GM23248 (cell line): ENCODE measurements around the gene EXD3. TPM values are rescaled to one million over a fixed set of nuclear protein-coding genes. Genes with fewer than 3 reads are reported as not detected.

Experiments used
- microRNA-seq: library from miRNA; unstranded; fragments of <30 nt; microRNA quantifications from one replicate; pipeline ENCODE4, GENCODE V29; 2016; ENCODE audit warnings: borderline number of aligned reads
- polyA plus RNA-seq: library from polyadenylated mRNA; unstranded; fragments of >200 nt; fragmentation: Nextera tagmentation; extraction: Ambion mirVana; gene quantifications from 2 replicates; pipeline ENCODE4 v1.2.1, GENCODE V29; 2016
- total RNA-seq: library from RNA; depleted of rRNA; stranded (reverse); fragments of >200 nt; shearing (Covaris generic); gene quantifications from 2 replicates; pipeline ENCODE4 v1.2.3, GENCODE V29; 2014; rRNA removed

The EXD3 gene
- total and polyA plus RNA-seq, 2 experiments from 2014 or later, result 10.1 to 11.6 TPM

Small RNA genes within 50 kb of the gene (microRNA-seq; reads per million reads assigned to microRNA genes)
- 2.0 reads per million for gene MIR7114

Other genes starting within 250 kb of the EXD3 start
- 24.0 and 28.8 TPM in 2 replicates for gene ANAPC2, start 234.6 kb downstream of the EXD3 start, total RNA-seq
- gene ANAPC2, start 234.6 kb downstream of the EXD3 start, polyA plus RNA-seq, result 12.0 and 13.6 TPM in 2 replicates
- 73.1 and 105 TPM in 2 replicates for gene SSNA1, start 234.5 kb downstream of the EXD3 start, total RNA-seq
- gene SSNA1, start 234.5 kb downstream of the EXD3 start, polyA plus RNA-seq, result 93.1 and 100 TPM in 2 replicates
- 7.8 and 14.3 TPM in 2 replicates for gene TPRN, start 222.4 kb downstream of the EXD3 start, total RNA-seq
- 1.7 and 2.2 TPM in 2 replicates for gene TPRN, start 222.4 kb downstream of the EXD3 start, polyA plus RNA-seq
- 44.3 and 52.9 TPM in 2 replicates for gene TMEM203, start 217.5 kb downstream of the EXD3 start, total RNA-seq
- 46.9 and 48.6 TPM in 2 replicates for gene TMEM203, start 217.5 kb downstream of the EXD3 start, polyA plus RNA-seq
- 12.1 and 12.4 TPM in 2 replicates for gene NDOR1, start 217.5 kb downstream of the EXD3 start, total RNA-seq
- gene NDOR1, start 217.5 kb downstream of the EXD3 start, polyA plus RNA-seq, result 7.7 and 8.5 TPM in 2 replicates
- gene RNF208, start 200.9 kb downstream of the EXD3 start, total RNA-seq, result 0.65 TPM in 1 of 2 replicates, not detected in the other
- 0.29 and 0.34 TPM in 2 replicates for gene RNF208, start 200.9 kb downstream of the EXD3 start, polyA plus RNA-seq
- gene CYSRT1, start 198.0 kb downstream of the EXD3 start, total RNA-seq, result 0.43 TPM in 1 of 2 replicates, not detected in the other
- 0.24 and 0.75 TPM in 2 replicates for gene CYSRT1, start 198.0 kb downstream of the EXD3 start, polyA plus RNA-seq
- gene RNF224, start 195.7 kb downstream of the EXD3 start, total RNA-seq, result not detected in 2 replicates
- gene RNF224, start 195.7 kb downstream of the EXD3 start, polyA plus RNA-seq, result not detected in 2 replicates
- gene SLC34A3, start 192.3 kb downstream of the EXD3 start, total RNA-seq, result not detected in 2 replicates
- not detected in 2 replicates for gene SLC34A3, start 192.3 kb downstream of the EXD3 start, polyA plus RNA-seq
- 148 and 159 TPM in 2 replicates for gene TUBB4B, start 181.9 kb downstream of the EXD3 start, total RNA-seq
- gene TUBB4B, start 181.9 kb downstream of the EXD3 start, polyA plus RNA-seq, result 373 and 391 TPM in 2 replicates
- gene STPG3, start 171.9 kb downstream of the EXD3 start, total RNA-seq, result not detected in 2 replicates
- gene STPG3, start 171.9 kb downstream of the EXD3 start, polyA plus RNA-seq, result not detected in 2 replicates
- 65.0 and 69.6 TPM in 2 replicates for gene NELFB, start 167.8 kb downstream of the EXD3 start, total RNA-seq
- gene NELFB, start 167.8 kb downstream of the EXD3 start, polyA plus RNA-seq, result 34.4 and 38.5 TPM in 2 replicates
- 25.8 and 29.6 TPM in 2 replicates for gene TOR4A, start 145.4 kb downstream of the EXD3 start, total RNA-seq
- 4.1 and 5.0 TPM in 2 replicates for gene TOR4A, start 145.4 kb downstream of the EXD3 start, polyA plus RNA-seq
- 0.32 TPM in 1 of 2 replicates, not detected in the other for gene NRARP, start 120.9 kb downstream of the EXD3 start, total RNA-seq
- gene NRARP, start 120.9 kb downstream of the EXD3 start, polyA plus RNA-seq, result not detected in 2 replicates
- gene NOXA1, start 231 bp upstream of the EXD3 start, total RNA-seq, result 0.32 TPM in 1 of 2 replicates, not detected in the other
- 0.15 and 0.39 TPM in 2 replicates for gene NOXA1, start 231 bp upstream of the EXD3 start, polyA plus RNA-seq
- not detected in 2 replicates for gene ENTPD8, start 18.2 kb upstream of the EXD3 start, total RNA-seq
- not detected in 2 replicates for gene ENTPD8, start 18.2 kb upstream of the EXD3 start, polyA plus RNA-seq
- gene NSMF, start 36.2 kb upstream of the EXD3 start, total RNA-seq, result 28.8 and 29.1 TPM in 2 replicates
- gene NSMF, start 36.2 kb upstream of the EXD3 start, polyA plus RNA-seq, result 13.5 and 13.7 TPM in 2 replicates
- 0.54 and 0.89 TPM in 2 replicates for gene PNPLA7, start 127.2 kb upstream of the EXD3 start, total RNA-seq
- 0.44 and 0.59 TPM in 2 replicates for gene PNPLA7, start 127.2 kb upstream of the EXD3 start, polyA plus RNA-seq
- gene MRPL41, start 128.7 kb upstream of the EXD3 start, total RNA-seq, result 28.7 and 42.9 TPM in 2 replicates
- gene MRPL41, start 128.7 kb upstream of the EXD3 start, polyA plus RNA-seq, result 97.6 and 99.8 TPM in 2 replicates
- gene DPH7, start 155.8 kb upstream of the EXD3 start, total RNA-seq, result 27.0 and 32.6 TPM in 2 replicates
- 24.1 and 26.7 TPM in 2 replicates for gene DPH7, start 155.8 kb upstream of the EXD3 start, polyA plus RNA-seq
- gene ZMYND19, start 167.3 kb upstream of the EXD3 start, total RNA-seq, result 29.6 and 35.0 TPM in 2 replicates
- 6.1 and 11.6 TPM in 2 replicates for gene ZMYND19, start 167.3 kb upstream of the EXD3 start, polyA plus RNA-seq
- gene ARRDC1, start 182.5 kb upstream of the EXD3 start, total RNA-seq, result 26.9 and 37.1 TPM in 2 replicates
- gene ARRDC1, start 182.5 kb upstream of the EXD3 start, polyA plus RNA-seq, result 21.0 and 22.0 TPM in 2 replicates
- gene EHMT1, start 195.8 kb upstream of the EXD3 start, total RNA-seq, result 26.8 and 43.6 TPM in 2 replicates
- 31.0 and 33.7 TPM in 2 replicates for gene EHMT1, start 195.8 kb upstream of the EXD3 start, polyA plus RNA-seq